Adrenal gland (tissue), 12 donors: ENCODE data around the gene BBOX1. TPM values are rescaled to one million over a fixed set of nuclear protein-coding genes. Genes with fewer than 3 reads are reported as not detected.

ENCODE experiments used
- DNase-seq, 7 donors: peaks; one replicate each; pipeline ENCODE4 v3.0.0-alpha.2; 2019 to 2020
- H3K27ac ChIP-seq, 5 donors: fragments of 200-600 bp; sonication (generic) in 4 of 5; 1 replicate in 3 of 5; 2 replicates in 2 of 5; pipeline versions ENCODE4 v1.5.1 to v1.8.0; 2016 to 2020; ENCODE audit warnings: mild to moderate bottlenecking in 1 of 5
- H3K27me3 ChIP-seq: fragments of 200-600 bp; 2 replicates; pipeline ENCODE4 v1.8.0; 2021
- H3K36me3 ChIP-seq, 2 donors: fragments of 200-600 bp; replicated peaks in 1 of 2; 1 replicate in 1 of 2; 2 replicates in 1 of 2; pipeline versions ENCODE4 v1.5.1 to v1.8.0; 2018 to 2022
- H3K4me1 ChIP-seq, 2 donors: fragments of 200-600 bp; replicated peaks in 1 of 2; 1 replicate in 1 of 2; 2 replicates in 1 of 2; pipeline versions ENCODE4 v1.5.1 to v1.8.0; 2018 to 2021
- H3K4me3 ChIP-seq, 4 donors: fragments of 200-600 bp; sonication (generic) in 3 of 4; one replicate each; pipeline ENCODE4 v1.5.1; 2016 to 2018
- H3K9me3 ChIP-seq, 3 donors: fragments of 200-600 bp; sonication (generic) in 1 of 3; replicated peaks in 1 of 3; 1 replicate in 2 of 3; 2 replicates in 1 of 3; pipeline versions ENCODE4 v1.5.1 to v1.8.0; 2016 to 2021
- POLR2A ChIP-seq, 2 donors: fragments of 450-650 bp; IDR thresholded peaks; one replicate each; pipeline ENCODE4 v1.6.1; 2017; ENCODE audit warnings: antibody characterized with exemption in 2 of 2, mild to moderate bottlenecking in 2 of 2, moderate library complexity in 1 of 2
- WGBS, 4 donors: extraction: QIAGEN DNeasy Blood & Tissue Kit in 2 of 4; methylation state at CpG; one replicate each; pipeline versions ENCODE4 v1.1.5 to v1.1.7; 2013 to 2017; 5-methylcytosine and 5-hydroxymethylcytosine counted together
- intact Hi-C, 2 donors: fragments of 100-400 bp; cut with DNase I; formaldehyde crosslinking; loops; one replicate each; pipeline versions ENCODE4 v1.14.1 to v1.15.0; 2022 to 2023
- polyA plus RNA-seq, 3 donors: library from polyadenylated mRNA; stranded (reverse); fragments of 200-250 nt in 2 of 3; fragments of 350-450 nt in 1 of 3; fragmentation: Illumina TruSeq in 1 of 3; extraction: RNeasy Lipid Tissue Mini Kit (QIAGEN cat#74804) in 1 of 3; gene quantifications; one replicate each; pipeline ENCODE4 v1.2.3, GENCODE V29; 2013 to 2014
- total RNA-seq, 9 donors: library from RNA; depleted of rRNA in 4 of 9; stranded (reverse); fragments of >200 nt in 4 of 9; fragments of 120-200 nt in 1 of 9; fragmentation: NEBNext Ultra II Directional in 1 of 9; extraction: Animal tissue kit (Norgen Biotek cat#: 25700) in 1 of 9; gene quantifications; one replicate each; pipeline versions ENCODE4 v1.1.0 to v1.2.4, GENCODE V29; 2013 to 2023
- TF ChIP-seq, protein P1 (sequence below), 6 experiments: fragments of 450-650 bp in 4 of 6; fragments of 200-600 bp in 2 of 6; sonication (generic) in 1 of 6; IDR thresholded peaks; 1 replicate in 5 of 6; 2 replicates in 1 of 6; pipeline versions ENCODE4 v1.5.1 to v1.8.0; 2016 to 2021; ENCODE audit warnings: antibody characterized with exemption in 6 of 6, mild to moderate bottlenecking in 2 of 6, moderate library complexity in 1 of 6
- donor health status: healthy with polysubstance abuse.
- donor health status: Bipolar disorder and iron deficiency.
- donor health status: DM: yes; HTN: yes; CAD: no.
- donor health status: DM: no; HTN: no; CAD: no.
- donor health status: DM: no; HTN: no; CAD: no.
- donor health status: DM: yes; HTN: yes; CAD: no.

The BBOX1 gene
- total and polyA plus RNA-seq, 12 donors = 0.28 TPM; not detected in 11

- intact Hi-C loops = no loop called here
- H3K4me3 ChIP-seq = no peak overlapping the region
- H3K4me1 ChIP-seq = no peaks in the 10 kb centered on the region
- H3K36me3 ChIP-seq = no peaks in the 10 kb centered on the region
- no peak overlapping the region for H3K27ac ChIP-seq
- TF ChIP-seq, protein P1, sequence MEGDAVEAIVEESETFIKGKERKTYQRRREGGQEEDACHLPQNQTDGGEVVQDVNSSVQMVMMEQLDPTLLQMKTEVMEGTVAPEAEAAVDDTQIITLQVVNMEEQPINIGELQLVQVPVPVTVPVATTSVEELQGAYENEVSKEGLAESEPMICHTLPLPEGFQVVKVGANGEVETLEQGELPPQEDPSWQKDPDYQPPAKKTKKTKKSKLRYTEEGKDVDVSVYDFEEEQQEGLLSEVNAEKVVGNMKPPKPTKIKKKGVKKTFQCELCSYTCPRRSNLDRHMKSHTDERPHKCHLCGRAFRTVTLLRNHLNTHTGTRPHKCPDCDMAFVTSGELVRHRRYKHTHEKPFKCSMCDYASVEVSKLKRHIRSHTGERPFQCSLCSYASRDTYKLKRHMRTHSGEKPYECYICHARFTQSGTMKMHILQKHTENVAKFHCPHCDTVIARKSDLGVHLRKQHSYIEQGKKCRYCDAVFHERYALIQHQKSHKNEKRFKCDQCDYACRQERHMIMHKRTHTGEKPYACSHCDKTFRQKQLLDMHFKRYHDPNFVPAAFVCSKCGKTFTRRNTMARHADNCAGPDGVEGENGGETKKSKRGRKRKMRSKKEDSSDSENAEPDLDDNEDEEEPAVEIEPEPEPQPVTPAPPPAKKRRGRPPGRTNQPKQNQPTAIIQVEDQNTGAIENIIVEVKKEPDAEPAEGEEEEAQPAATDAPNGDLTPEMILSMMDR (IDR thresholded peaks at IDR 0.05) = no peak
- TF ChIP-seq POLR2A (IDR thresholded peaks at IDR 0.05) = no peak
- DNase-seq = no peak
- WGBS, 4 donors = 25 to 38% (median 26%) methylated on average over 1 of the region's 1 CpG
- H3K27me3 ChIP-seq = no peaks in the 10 kb centered on the region
- peaks cover 0 to 5% (median 0%) of the 10 kb centered on the region in 3 donors for H3K9me3 ChIP-seq
Measured at GRCh38 chr11:27095887-27096286, 55.3 kb downstream of the BBOX1 start.

- WGBS, 4 donors = 77 to 89% (median 82%) methylated on average over 4 of the region's 4 CpGs
- Histone ChIP-seq H3K27me3 (no peaks in the 10 kb centered on the region), H3K4me3 (no peak overlapping the region), H3K9me3 (peaks cover 0 to 5% (median 0%) of the 10 kb centered on the region in 3 donors), H3K36me3 (no peaks in the 10 kb centered on the region), H3K4me1 (no peaks in the 10 kb centered on the region), H3K27ac (no peak overlapping the region)
- TF ChIP-seq POLR2A (IDR thresholded peaks at IDR 0.05) = no peak
- TF ChIP-seq, protein P1 (IDR thresholded peaks at IDR 0.05) = no peak
- no peak for DNase-seq
- intact Hi-C loops = no loop called here
Measured at GRCh38 chr11:27097551-27097950, 56.9 kb downstream of the BBOX1 start.

DNA sequence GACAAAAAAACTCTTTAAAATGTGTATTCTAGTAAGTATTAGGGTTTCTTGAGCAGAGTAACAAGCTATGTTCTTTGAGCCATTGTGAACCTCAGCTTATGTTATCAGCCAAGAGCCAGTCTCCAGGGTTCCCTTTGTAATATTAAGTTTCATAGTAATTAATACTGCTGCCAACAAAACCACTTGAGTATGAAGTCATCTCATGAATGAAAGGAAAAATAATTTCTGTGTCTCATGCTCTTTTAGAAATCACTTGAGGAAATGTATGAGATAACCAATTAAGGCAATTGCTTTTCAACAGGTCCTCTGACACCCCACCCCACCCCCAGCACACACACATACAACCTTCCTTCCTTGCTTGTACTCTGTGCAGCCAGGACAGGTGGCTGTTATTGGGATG is 59.9 kb downstream of the BBOX1 start:
- H3K27me3 ChIP-seq = no peaks in the 10 kb centered on the region
- no peak for DNase-seq
- H3K4me3 ChIP-seq = no peak overlapping the region
- no peak overlapping the region for H3K27ac ChIP-seq
- intact Hi-C loops = no loop called here
- no peaks in the 10 kb centered on the region for H3K4me1 ChIP-seq
- no peak for TF ChIP-seq POLR2A (IDR thresholded peaks at IDR 0.05)
- TF ChIP-seq, protein P1 (IDR thresholded peaks at IDR 0.05) = no peak
- H3K36me3 ChIP-seq = no peaks in the 10 kb centered on the region
- H3K9me3 ChIP-seq = peaks cover 0 to 5% (median 0%) of the 10 kb centered on the region in 3 donors

- intact Hi-C loops = no loop called here
- DNase-seq = no peak
- Histone ChIP-seq H3K4me1 (no peaks in the 10 kb centered on the region), H3K27ac (no peak overlapping the region), H3K36me3 (no peaks in the 10 kb centered on the region), H3K4me3 (no peak overlapping the region), H3K27me3 (no peaks in the 10 kb centered on the region), H3K9me3 (no peaks in the 10 kb centered on the region)
- TF ChIP-seq, protein P1 (IDR thresholded peaks at IDR 0.05) = no peak
- no peak for TF ChIP-seq POLR2A (IDR thresholded peaks at IDR 0.05)
Measured at GRCh38 chr11:27107548-27107947, 66.9 kb downstream of the BBOX1 start.
